Renal pelvis (tissue), 4 donors: ENCODE results near the gene CDC42SE2. TPM values are rescaled to one million over a fixed set of nuclear protein-coding genes. Genes with fewer than 3 reads are reported as not detected.
"Not testable (repeated sequence)": the region's sequence is repeated elsewhere in the genome, so short reads cannot be mapped to it uniquely, and the experiment has no call there.

Experiments
- DNase-seq: peaks from one replicate; pipeline ENCODE4 v3.0.0-alpha.2; 2013
- polyA plus RNA-seq, 3 donors: library from polyadenylated mRNA; unstranded; fragments of 120-200 nt; gene quantifications; one replicate each; pipeline ENCODE4 v1.2.1, GENCODE V29; 2013; ENCODE audit not compliant: insufficient read length in 3 of 3

Gene CDC42SE2
- polyA plus RNA-seq, 3 donors = 44.2 to 54.0 (median 44.7) TPM

DNA sequence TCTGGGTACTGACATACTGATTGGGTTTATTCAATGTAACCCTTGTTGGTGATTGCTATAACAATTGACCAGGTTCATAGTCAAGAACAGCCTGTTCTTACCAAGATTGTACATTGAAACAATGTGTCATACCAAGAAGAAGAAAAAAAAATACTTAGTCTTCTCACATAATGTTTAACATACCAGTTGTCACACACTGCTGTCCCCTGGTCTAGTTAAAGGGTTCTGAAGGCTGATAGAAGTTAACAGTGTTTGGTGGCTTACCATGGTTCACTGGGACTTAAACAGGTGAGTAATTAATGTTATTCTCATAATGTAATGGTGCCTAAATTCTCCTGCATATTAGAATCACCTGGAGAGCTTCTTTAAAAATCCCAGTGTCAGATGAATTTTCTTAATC is 18.5 kb upstream of the CDC42SE2 start:
- DNase-seq = no peak

- DNase-seq = no peak
Observed at GRCh38 chr5:131245948-131246347, 17.9 kb upstream of the CDC42SE2 start.

DNA sequence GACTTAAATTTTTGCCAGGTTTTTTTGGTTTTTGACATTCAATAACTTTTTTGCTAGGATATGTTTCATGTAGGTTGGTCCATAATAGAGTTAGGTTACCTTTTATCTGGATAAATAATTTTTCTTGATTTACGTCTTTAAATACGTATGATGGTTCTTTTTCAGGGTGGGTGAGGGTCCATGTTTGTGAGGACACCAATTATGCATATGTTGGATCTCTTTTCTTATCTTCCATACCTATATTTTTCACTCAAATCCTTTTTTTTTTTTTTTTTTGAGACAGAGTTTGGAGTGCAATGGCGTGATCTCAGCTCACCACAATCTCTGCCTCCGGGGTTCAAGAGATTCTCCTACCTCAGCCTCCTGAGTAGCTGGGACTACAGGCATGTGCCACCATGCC is 17.3 kb upstream of the CDC42SE2 start:
- no peak for DNase-seq

DNA sequence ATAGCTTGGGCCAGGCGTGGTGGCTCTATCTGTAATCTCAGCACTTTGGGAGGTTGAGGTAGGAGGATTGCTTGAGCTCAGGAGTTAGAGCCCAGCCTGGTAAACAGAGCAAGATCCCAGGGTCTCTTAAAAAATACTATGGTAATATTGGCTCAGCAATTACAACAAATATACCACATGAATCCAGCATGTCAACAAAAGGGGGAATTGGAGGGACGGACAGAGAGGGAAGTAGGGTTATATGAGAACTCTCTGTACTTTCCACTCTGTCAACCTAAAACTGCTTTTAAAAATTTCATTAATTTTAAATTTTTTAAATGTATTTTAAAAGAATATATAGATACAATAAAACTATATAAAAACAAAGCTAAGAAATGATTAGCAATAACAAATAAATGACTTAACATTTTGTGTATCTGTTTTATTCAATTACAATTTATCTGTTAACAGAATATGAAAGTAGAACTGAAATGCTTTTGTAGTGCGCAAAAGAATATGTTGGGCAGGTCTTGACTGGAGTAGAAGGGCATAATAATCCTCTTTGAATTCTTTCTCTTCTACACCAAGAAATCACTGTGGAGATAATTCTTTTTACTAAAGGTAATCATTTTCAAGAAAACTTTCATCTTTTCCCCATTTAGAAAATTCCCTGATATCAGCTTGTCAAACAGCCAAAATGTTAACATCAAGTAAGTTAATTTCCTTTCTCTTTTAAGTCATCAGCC is 12.9 kb upstream of the CDC42SE2 start:
- no peak for DNase-seq

GRCh38 chr5:131252824-131253171 is 11.1 kb upstream of the CDC42SE2 start:
- no peak for DNase-seq

DNA sequence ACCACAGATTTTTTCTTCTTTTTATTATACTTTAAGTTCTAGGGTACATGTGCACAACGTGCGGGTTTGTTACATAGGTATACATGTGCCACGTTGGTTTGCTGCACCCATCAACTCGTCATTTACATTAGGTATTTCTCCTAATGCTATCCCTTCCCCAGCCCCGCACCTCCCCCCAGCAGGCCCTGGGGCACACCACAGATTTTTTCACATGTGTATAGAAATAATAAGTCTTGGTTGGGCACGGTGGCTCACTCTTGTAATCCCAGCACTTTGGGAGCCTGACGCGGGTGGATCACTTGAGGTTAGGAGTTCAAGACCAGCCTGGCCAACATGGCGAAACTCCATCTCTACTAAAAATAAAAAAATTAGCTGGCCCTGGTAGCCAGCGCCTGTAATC is 9.8 kb upstream of the CDC42SE2 start:
- DNase-seq = not testable (repeated sequence)

DNA sequence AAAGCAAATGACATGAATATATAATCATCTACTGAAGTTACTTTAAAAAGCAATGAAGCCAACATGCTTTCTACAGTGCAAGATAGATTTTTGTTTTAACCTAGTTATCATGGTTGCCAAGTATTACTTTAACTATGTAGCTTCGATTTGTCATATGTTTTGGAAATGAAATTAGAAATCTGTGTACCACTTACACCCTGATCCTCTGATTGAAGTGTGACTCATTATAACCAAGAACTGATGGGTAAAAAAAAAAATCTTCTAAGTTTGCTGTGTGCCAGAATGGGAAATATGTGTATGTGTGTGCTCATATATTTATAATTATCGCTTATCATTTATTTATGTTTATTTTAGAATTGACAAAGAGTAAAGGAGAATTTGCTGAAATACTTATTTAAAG is 9.1 kb upstream of the CDC42SE2 start:
- no peak for DNase-seq

- no peak for DNase-seq
Observed at GRCh38 chr5:131256507-131256823, 7.4 kb upstream of the CDC42SE2 start.

DNA sequence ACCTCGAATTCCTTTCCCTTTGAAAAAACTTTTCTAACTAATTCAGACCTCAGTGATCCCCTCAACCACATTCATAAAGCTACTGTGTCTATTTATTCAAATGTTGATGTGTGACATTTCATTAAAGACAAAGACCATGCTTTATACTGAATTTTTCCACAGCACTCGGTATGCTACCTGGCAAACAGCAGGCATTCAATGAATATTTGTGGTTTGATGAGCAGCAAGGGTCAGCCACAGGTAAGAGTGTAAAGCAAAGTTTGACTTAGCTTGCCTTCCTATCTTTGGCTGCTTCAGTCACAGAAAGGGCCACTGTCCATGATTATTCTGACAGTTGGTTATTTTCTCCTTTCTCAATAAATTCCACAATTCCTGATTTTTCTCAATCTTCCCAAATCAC is 5.1 kb upstream of the CDC42SE2 start:
- no peak for DNase-seq

GRCh38 chr5:131259326-131259725 is 4.5 kb upstream of the CDC42SE2 start:
- no peak for DNase-seq

- no peak for DNase-seq
Observed at GRCh38 chr5:131260895-131261294, 3.0 kb upstream of the CDC42SE2 start.

DNA sequence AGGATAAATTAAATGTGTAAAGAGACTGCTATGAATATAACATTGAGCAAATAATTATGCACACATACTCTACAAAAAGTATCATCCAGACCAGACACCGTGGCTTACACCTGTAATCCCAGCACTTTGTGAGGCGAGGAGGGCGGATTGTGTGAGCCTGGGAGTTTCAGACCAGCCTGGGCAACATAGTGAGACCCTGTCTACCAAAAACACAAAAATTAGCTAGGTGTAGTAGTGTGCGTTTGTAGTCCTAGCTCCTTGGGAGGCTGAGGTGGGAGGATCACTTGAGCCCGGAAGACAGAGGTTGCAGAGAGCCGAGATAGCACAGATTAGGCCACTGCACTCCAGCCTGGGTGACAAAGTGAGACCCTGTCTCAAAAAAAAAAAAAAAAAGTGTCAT is 2.4 kb upstream of the CDC42SE2 start:
- no peak for DNase-seq

DNA sequence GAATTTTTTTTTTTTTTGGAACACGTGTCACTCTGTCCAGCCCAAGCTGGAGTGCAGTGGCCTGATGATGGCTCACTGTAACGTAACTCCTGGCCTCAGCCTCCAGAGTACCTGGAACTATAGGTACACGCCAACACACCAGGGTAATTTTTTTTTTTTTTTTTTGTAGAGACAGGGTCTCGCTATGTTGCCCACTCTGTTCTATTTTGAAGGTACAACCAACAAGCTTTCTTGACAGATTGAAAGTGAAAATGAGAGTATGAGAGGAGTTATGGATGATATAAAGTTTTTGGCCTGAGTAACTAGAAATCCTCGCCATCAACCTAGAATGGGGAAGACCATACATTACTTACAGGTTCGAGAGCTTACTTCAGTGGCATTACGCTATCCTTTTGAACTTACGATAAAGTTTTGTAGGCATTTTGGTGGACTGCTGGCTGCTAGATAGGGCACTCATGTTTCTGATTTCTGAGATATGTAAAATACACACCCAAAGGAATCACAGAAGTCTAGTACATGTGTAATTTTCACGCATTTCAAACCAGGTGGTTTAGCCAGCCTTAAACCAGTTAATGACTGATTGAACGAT is 806 bp upstream of the CDC42SE2 start:
- no peak for DNase-seq

DNA sequence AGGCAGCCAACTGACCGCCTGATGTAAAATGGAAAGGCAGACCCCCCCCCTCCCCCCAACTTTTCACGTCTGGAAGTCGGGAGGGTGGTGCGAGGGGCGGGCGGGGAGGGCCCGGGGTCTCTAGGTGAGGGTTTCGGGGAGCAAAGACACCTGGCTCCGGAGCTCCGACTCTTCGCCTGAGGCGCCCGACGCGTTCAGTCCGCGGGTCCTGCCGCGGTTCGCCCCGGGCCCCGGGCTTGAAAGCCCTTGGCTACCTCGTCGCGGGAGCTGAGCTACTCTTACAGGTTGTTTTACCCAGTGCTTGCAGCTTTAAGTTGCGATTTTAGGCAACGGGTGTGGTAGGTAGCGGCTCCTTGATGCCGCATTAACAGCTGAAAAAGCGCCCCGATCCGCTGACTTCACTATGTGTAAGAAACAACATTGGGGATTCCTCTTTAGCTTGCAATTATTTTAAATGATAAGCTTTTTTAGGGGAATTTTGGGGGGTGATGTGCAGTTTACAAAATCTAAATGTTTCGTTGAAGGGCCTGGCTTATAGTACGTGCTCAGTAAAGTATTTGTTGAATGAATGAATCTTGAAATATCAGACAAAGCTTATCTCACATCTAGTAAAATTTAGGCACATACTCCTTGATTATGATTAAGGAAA is 722 bp downstream of the CDC42SE2 start:
- DNase-seq = peak; percentile 31

- no peak for DNase-seq
Observed at GRCh38 chr5:131265311-131265803, 1.5 kb downstream of the CDC42SE2 start.

DNA sequence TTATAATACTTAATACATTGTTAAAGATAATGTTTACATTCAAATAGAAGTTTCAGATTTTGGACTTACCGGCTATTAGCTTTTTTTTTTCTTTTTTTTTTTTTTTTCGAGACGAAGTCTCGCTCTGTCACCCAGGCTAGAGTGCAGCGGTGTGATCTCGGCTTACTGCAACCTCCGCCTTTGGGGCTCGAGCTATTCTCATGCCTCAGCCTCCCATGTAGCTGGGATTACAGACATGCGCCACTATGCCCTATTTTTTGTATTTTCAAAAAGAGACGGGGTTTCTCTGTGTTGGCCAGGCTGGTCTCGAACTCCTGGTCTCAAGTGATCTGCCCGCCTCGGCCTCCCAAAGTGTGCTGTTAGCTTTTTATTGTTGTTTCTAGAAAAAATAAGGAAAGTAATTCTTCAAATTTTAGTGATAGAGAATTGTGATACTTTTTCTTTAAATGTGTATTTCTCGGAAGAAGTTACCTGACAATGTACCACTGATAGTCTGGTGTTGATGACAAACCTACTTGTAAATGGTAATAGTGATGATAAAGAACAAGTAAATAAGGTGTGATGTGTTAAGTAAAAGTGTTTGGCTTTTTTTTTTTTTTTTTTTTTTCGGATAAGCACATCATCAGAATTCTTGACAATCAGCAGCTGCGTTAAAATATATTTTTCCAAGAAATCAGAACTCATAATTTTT is 2.7 kb downstream of the CDC42SE2 start:
- no peak for DNase-seq

GRCh38 chr5:131268758-131269370 is 5.0 kb downstream of the CDC42SE2 start:
- no peak for DNase-seq

DNA sequence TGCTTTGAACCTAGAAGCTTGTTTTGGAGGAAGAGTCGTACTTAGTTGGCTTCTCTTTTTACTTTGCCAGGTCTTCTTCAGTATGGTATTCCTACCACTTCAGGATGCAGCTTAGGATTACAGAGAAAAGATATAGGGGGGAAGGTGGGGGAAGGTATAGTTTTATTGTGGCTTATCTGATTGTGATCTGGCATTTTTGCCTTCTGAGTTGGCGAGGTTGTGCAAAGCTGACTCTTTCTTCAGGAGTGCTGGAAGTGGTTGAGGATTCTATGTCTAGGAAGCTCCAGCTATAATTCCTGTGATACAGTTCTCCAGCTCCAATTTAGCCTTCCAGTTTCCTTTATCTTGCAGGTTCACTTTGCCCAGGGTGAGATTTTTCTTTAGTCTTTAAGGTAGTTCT is 7.0 kb downstream of the CDC42SE2 start:
- no peak for DNase-seq

DNA sequence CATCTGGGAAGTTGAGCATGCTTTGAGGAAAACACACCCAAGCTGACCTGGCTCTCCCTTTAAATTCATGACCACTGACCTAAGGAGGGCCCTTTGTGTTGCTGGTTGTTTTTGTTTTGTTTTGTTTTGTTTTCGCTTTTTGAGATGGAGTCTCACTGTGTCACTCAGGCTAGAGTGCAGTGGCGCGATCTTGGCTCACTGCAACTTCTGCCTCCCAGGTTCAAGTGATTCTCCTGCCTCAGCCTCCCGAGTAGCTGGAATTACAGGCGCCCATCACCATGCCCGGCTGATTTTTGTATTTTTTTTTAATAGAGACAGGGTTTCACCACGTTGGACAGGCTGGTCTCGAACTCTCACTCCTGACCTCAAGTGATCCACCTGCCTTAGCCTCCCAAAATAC is 8.0 kb downstream of the CDC42SE2 start:
- not testable (repeated sequence) for DNase-seq

GRCh38 chr5:131272307-131272706 is 8.5 kb downstream of the CDC42SE2 start:
- no peak for DNase-seq

- no peak for DNase-seq
Observed at GRCh38 chr5:131272724-131273123, 8.9 kb downstream of the CDC42SE2 start.

DNA sequence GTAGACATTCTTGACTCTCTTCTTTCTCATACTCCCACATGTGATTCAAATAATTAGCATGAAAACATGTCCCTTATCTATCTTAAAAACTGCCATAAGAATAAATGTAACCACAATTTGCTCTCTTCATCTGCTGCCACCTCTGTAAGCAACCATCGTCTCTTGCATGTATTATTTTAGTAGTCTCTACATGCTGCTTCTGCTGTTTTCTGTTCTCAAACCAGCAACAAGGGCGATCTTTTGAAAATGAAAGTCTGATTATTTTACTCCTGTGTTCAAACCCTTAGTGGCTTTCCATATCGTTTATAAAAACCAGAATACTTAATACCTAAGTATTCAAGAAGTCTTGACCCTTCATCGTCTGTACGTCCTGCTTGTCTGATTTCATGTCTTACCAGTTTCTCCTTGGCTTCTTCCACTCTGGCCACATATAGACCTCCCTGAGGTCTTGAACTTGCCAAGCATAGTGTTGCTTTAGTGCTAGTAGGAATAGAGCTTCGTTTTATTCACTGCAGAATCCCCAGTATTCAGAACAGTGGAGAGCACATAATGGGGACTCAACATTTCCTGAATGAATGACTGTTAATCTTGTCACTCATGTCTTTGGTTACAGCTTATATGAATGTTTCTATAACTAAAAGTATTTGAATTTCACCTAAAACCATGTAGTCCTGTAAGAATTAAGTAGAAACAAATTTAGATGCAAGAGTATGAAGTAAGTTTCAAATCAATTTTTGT is 10.6 kb downstream of the CDC42SE2 start:
- DNase-seq = no peak
